ENCODE results near the gene BCAS4. TPM values are rescaled to one million over a fixed set of nuclear protein-coding genes. Genes with fewer than 3 reads are reported as not detected.

BCAS4 gene
- total RNA-seq, 1 donor from 2014 or later, result 16.7 TPM

DNA sequence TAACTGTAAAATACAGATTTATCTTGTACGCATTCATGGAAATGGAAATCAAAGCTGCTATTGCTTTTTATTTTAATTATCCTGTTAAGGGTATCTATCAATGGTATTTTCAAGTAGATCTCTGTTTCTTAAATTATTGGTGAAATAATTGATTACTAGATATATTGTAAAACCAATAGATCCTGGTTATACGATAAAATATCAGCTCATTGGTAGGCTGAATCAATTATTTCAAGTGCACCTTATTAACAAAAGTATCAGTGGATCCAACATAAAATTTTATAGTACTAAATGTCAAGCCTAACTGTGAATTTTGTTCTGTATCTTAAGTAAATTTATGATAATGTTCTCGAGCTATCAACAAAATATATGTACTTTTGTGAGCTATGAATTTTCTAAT lies 41.7 kb upstream of the BCAS4 start:
- TF ChIP-seq EZH2 (IDR thresholded peaks at IDR 0.05; ENCODE audit: insufficient read depth, low read length), result no peak
- TF ChIP-seq CTCF (IDR thresholded peaks at IDR 0.05; ENCODE audit: insufficient read depth, low read depth, low read length), result no peak
- H3K27ac Mint-ChIP-seq (ENCODE audit: unreplicated experiment), result no peak overlapping the region
- Histone ChIP-seq H3K27ac (ENCODE audit: low read depth, low read length) (no peak overlapping the region), H3K27me3 (ENCODE audit: insufficient read depth, low read length) (no peaks in the 10 kb centered on the region), H2AFZ (ENCODE audit: low read depth, low read length) (no peak overlapping the region), H3K79me2 (ENCODE audit: insufficient read depth, low read length) (no peaks in the 10 kb centered on the region), H3K4me2 (ENCODE audit: low read length) (no peak overlapping the region), H3K9me3 (ENCODE audit: insufficient read depth, low read depth, low read length) (no peaks in the 10 kb centered on the region), H3K9ac (ENCODE audit: low read length) (no peak overlapping the region), H4K20me1 (ENCODE audit: insufficient read depth, low read length) (no peaks in the 10 kb centered on the region), H3K36me3 (ENCODE audit: insufficient read depth, low read length) (no peaks in the 10 kb centered on the region), H3K4me1 (ENCODE audit: insufficient read depth, low read length) (no peaks in the 10 kb centered on the region), H3K4me3 (ENCODE audit: insufficient read depth, low read depth, low read length) (no peak overlapping the region)
- no peak overlapping the region for H3K4me3 Mint-ChIP-seq (ENCODE audit: unreplicated experiment)
- H3K4me1 Mint-ChIP-seq (ENCODE audit: low read depth, unreplicated experiment), result peaks cover under 1% of the 10 kb centered on the region
- no peaks in the 10 kb centered on the region for H3K27me3 Mint-ChIP-seq (ENCODE audit: low read depth, unreplicated experiment)
- H3K36me3 Mint-ChIP-seq (ENCODE audit: low read depth, unreplicated experiment), result no peaks in the 10 kb centered on the region
- no peaks in the 10 kb centered on the region for H3K9me3 Mint-ChIP-seq (ENCODE audit: unreplicated experiment)
- no peak for DNase-seq (ENCODE audit: low read depth)
- no peak for FAIRE-seq

DNA sequence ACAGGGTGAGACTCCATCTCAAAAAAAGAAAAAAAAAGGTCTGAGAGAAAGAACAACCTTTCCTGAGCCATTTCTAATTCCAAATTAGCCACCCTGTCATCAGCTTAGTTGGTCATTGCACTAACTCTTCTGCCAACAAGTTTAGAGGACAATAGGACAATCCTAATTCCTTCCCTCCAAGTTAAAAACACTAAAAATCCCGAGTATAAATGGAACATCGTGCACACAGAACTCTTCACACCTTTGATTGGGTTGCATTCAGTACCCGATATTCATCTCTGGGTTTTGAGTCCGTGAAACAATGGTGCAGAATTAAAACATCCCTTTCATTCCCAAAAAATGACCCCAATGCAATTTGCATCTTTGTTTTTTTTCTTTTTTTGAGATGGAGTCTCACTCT lies 40.4 kb upstream of the BCAS4 start:
- Mint-ChIP-seq H3K9me3 (ENCODE audit: unreplicated experiment) (no peaks in the 10 kb centered on the region), H3K4me3 (ENCODE audit: unreplicated experiment) (no peak overlapping the region), H3K27ac (ENCODE audit: unreplicated experiment) (no peak overlapping the region), H3K27me3 (ENCODE audit: low read depth, unreplicated experiment) (no peaks in the 10 kb centered on the region), H3K4me1 (ENCODE audit: low read depth, unreplicated experiment) (peaks cover 1% of the 10 kb centered on the region), H3K36me3 (ENCODE audit: low read depth, unreplicated experiment) (no peaks in the 10 kb centered on the region)
- H3K9me3 ChIP-seq (ENCODE audit: insufficient read depth, low read depth, low read length), result no peaks in the 10 kb centered on the region
- no peaks in the 10 kb centered on the region for H3K36me3 ChIP-seq (ENCODE audit: insufficient read depth, low read length)
- H3K4me1 ChIP-seq (ENCODE audit: insufficient read depth, low read length), result peaks cover 5% of the 10 kb centered on the region
- no peak overlapping the region for H3K9ac ChIP-seq (ENCODE audit: low read length)
- no peak for FAIRE-seq
- H3K27ac ChIP-seq (ENCODE audit: low read depth, low read length), result no peak overlapping the region
- no peaks in the 10 kb centered on the region for H3K27me3 ChIP-seq (ENCODE audit: insufficient read depth, low read length)
- H3K4me2 ChIP-seq (ENCODE audit: low read length), result no peak overlapping the region
- H3K79me2 ChIP-seq (ENCODE audit: insufficient read depth, low read length), result no peaks in the 10 kb centered on the region
- no peak overlapping the region for H3K4me3 ChIP-seq (ENCODE audit: insufficient read depth, low read depth, low read length)
- no peak overlapping the region for H2AFZ ChIP-seq (ENCODE audit: low read depth, low read length)
- H4K20me1 ChIP-seq (ENCODE audit: insufficient read depth, low read length), result no peaks in the 10 kb centered on the region
- TF ChIP-seq CTCF (IDR thresholded peaks at IDR 0.05; ENCODE audit: insufficient read depth, low read depth, low read length), result no peak
- TF ChIP-seq EZH2 (IDR thresholded peaks at IDR 0.05; ENCODE audit: insufficient read depth, low read length), result no peak
- DNase-seq (ENCODE audit: low read depth), result no peak

- Histone ChIP-seq H3K4me2 (ENCODE audit: low read length) (no peak overlapping the region), H3K36me3 (ENCODE audit: insufficient read depth, low read length) (no peaks in the 10 kb centered on the region), H3K79me2 (ENCODE audit: insufficient read depth, low read length) (no peaks in the 10 kb centered on the region), H3K27ac (ENCODE audit: low read depth, low read length) (no peak overlapping the region), H3K4me1 (ENCODE audit: insufficient read depth, low read length) (peaks cover 10% of the 10 kb centered on the region), H3K27me3 (ENCODE audit: insufficient read depth, low read length) (no peaks in the 10 kb centered on the region), H3K4me3 (ENCODE audit: insufficient read depth, low read depth, low read length) (no peak overlapping the region), H4K20me1 (ENCODE audit: insufficient read depth, low read length) (no peaks in the 10 kb centered on the region), H2AFZ (ENCODE audit: low read depth, low read length) (no peak overlapping the region), H3K9me3 (ENCODE audit: insufficient read depth, low read depth, low read length) (no peaks in the 10 kb centered on the region), H3K9ac (ENCODE audit: low read length) (no peak overlapping the region)
- no peak for DNase-seq (ENCODE audit: low read depth)
- Mint-ChIP-seq H3K4me1 (ENCODE audit: low read depth, unreplicated experiment) (peaks cover 5% of the 10 kb centered on the region), H3K27me3 (ENCODE audit: low read depth, unreplicated experiment) (no peaks in the 10 kb centered on the region), H3K4me3 (ENCODE audit: unreplicated experiment) (no peak overlapping the region), H3K36me3 (ENCODE audit: low read depth, unreplicated experiment) (no peaks in the 10 kb centered on the region), H3K9me3 (ENCODE audit: unreplicated experiment) (no peaks in the 10 kb centered on the region), H3K27ac (ENCODE audit: unreplicated experiment) (no peak overlapping the region)
- FAIRE-seq, result no peak
- no peak for TF ChIP-seq EZH2 (IDR thresholded peaks at IDR 0.05; ENCODE audit: insufficient read depth, low read length)
- TF ChIP-seq CTCF (IDR thresholded peaks at IDR 0.05; ENCODE audit: insufficient read depth, low read depth, low read length), result no peak
Observed at GRCh38 chr20:50756447-50756846, 38.4 kb upstream of the BCAS4 start.
